CD4-positive, alpha-beta T cell treated with Interleukin-21 for 1 hour (primary cell): ENCODE measurements around the gene GLDN.

Source experiments
- DNase-seq: peaks from one replicate; pipeline ENCODE4 v3.0.0-alpha.2; 2020

GLDN gene

DNA sequence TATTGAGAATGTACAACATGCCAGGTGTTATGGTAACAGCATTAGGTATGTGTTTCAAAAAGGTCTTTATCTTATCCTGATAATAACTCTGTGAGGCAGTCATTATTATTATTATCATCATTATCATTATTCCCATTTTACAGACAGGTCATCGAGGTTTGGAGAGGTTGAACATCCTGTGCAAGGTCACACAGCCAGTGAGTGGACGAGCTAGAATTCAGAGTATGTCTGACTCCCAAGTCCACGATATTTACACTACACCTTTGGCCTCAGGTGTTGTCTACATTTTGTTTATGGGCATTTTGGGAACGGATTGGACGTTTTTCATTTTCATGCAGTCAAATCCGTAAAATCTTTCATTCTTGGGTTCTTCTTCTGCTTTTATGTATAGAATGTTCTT is 24.0 kb downstream of the GLDN start:
- no peak for DNase-seq

DNA sequence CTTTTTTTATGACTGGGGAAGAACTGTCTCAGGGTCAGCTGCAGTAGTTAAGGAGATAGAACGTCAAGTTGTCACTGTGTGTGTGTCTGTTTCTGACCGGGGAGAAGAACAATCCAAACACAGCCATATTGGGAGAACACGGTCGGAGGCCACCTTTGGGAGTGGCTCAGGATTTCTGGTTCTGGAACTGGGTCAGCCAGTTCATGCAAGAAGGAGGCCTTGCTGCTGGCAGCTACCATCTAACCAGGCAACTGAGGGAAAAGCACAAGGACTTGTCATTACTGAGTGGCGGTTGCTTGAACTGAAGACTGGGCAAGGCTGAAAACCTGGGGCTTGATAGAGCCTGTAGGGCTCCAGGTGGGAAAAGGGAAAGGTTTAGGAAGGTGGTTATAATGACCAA is 24.6 kb downstream of the GLDN start:
- DNase-seq = no peak

- no peak for DNase-seq
These were observed 25.5 kb downstream of the GLDN start for GRCh38 chr15:51366920-51367319.

DNA sequence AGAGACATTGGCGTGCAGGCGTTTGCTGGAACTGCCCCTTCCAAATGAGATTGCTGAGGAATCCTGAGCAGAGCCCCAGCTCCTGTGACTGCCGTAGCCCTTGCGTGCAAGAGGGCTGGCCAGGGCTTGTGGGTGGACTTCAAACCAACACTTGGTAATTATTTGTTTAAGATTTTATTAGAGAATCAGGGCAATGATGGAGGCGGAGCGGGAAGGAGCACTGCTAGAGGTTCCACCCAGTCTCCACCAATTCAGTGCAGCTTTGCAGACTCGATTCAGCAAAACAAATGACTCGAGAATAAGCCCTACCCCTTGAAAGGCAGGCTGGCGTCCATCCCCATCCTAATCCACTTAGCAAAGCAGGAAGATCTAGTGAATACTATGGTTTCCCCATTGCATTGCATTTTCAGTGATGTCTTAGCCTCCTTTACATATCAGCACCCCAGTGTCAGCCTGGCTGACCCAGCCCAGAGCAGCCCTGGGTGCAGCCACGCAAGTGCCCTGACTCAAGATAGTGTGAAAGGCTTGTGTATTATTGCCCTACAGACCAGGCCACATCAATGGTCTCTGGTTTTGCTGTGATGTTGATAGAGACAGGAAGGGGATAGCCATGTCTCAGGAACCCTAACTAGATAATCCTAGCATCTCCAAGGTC is 26.0 kb downstream of the GLDN start:
- DNase-seq = no peak

DNA sequence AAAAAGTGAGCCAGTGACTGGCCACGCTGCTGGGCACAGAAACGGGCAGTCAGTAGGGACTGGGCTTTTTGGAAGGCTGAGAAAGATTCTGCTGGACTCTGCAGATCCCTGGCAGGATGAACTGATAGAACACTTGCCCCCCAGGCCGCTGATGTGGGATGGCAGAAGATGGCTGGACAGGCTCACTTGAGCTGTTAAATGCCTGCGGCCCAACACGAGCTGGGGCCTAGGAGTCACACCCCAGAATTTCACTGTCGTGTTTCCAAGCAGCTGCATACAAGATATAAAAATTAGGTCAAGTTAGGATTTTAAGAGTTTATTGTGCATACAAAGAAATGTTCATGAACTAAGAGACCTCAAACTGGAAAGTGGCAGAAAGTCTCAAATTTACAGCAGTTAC is 26.9 kb downstream of the GLDN start:
- DNase-seq = no peak

DNA sequence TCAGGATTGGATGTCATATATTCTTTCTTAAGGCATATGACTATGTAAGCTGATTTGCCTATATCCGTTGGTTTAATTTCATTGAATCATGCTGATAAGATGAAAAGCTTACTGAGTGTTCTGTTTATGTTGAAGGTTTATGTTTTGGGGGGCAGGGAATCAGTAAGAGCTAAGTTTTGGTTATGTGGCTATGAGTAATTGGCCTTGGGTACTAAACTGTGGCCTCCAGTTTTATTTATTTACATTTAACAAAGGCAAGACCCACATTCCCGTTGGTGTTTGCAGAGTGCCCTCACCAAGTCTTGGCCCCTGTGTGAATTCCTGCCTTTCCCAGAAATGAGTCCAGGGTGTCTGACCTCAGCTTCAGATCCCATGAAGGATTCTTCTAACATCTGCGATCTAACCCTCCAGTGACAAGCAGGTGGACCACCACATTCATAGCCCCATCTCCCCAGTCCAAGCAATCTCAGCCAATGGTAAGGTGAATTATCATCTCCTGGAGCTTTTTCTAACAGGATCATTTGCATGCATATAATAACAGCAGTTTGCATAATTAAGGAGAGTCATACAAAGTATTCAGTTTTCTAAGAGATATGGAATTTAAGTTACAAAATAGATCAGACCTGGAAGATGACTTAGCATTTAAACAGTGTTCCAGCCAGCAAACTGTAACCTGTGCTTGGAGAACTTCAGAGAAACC is 27.4 kb downstream of the GLDN start:
- DNase-seq = no peak

- no peak for DNase-seq
These were observed 28.0 kb downstream of the GLDN start for GRCh38 chr15:51369451-51369761.

GRCh38 chr15:51371266-51371665 is 29.8 kb downstream of the GLDN start:
- DNase-seq = no peak

- no peak for DNase-seq
These were observed 32.7 kb downstream of the GLDN start for GRCh38 chr15:51374131-51374530.

GRCh38 chr15:51375966-51376640 is 34.6 kb downstream of the GLDN start:
- no peak for DNase-seq

GRCh38 chr15:51377038-51377786 is 35.8 kb downstream of the GLDN start:
- DNase-seq = no peak

DNA sequence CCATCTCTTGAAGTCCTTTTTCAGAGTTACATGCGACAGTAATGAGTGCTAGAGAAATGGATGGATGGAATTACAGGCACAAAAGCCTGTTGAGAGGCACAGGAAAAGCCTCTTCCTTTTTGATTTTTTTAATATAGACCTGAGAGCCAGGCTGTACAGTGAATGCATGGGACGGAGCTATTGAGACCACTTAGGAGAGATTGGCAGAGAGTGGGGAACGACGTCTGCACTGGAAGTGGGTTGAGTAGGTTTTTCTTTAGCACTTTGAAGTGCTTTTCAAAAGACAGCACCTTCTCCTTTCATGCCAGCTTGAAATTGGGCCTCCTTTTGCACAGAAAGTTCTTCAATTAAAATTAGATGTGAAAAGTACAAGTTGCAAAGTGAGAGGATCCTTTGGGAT is 37.0 kb downstream of the GLDN start:
- no peak for DNase-seq

DNA sequence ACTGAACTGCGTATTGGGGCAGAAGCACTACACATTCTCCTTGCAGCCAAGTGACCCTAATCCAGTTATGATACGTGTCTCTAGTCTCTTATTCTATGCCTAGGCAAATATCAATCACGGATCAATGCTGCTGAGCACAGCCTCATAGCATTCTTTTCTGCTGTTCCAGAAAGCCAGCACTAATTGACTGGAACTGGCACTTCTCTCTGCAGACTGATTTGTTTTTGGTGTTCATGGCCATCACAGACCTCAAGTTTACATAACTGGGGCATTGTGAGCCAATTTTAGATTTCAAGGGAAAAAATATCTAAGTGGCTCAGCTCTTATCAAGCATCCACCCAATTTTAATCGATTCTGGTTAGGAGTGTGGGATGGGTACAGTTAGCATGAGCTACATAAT is 37.9 kb downstream of the GLDN start:
- DNase-seq = no peak

- DNase-seq = peak; percentile 11
These were observed 39.7 kb downstream of the GLDN start for GRCh38 chr15:51380999-51381806.

GRCh38 chr15:51382787-51383186 is 41.3 kb downstream of the GLDN start:
- no peak for DNase-seq

DNA sequence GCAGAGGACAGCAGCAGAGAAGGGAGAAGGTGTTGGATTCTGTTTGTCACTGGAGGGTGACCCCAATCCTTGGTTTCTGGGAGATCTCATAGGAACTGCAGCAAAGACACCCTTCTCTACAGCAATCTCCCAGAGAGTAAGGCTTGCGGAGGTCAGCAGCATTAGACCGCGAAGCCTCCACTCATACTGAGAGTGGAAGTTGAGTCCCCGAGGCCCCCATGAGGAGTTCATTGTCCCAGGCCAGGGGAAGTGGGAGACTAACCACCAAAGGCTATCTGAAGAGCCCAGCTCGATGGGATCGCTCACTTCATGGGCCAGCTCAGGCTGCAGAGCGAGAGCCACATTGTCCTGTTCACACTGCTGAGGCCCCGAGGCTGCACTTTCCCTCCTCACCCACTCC is 44.6 kb downstream of the GLDN start:
- no peak for DNase-seq

DNA sequence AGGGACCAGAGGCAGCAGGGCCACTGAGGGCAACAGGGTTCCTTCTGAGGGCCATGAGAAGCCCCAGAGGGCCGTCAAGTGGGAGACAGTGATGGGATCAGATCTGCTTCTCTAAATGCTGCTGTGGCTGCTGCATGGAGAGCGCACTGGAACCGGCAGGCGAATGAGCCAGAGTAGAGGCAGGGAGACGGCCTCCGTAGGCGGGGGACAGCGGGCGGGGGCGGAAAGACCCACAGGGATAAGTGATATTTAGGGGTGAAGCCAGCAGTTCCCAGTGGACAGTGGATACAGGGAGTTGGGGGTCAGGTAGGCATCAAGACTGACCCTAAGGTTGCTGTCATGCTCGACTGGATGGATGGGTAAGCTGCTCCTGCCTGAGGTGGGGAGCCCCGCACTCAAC is 45.0 kb downstream of the GLDN start:
- DNase-seq = no peak

GRCh38 chr15:51386960-51387698 is 45.7 kb downstream of the GLDN start:
- no peak for DNase-seq

DNA sequence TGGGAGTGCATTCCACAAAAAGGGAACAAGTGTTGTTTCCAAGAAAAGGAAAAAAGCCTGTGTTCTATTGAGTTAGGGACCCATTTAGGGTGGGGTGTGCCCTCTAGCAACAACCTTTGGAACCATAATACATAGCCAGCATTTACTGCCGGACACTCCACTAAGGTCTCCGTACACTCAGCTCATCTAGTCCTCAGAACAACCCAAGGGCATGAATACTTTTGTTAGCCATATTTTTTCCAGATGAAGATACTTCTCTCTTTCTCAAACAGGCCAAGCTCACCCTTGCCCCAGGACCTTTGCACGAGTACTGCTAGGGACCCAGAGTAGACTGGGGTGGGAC is 46.2 kb downstream of the GLDN start:
- no peak for DNase-seq

DNA sequence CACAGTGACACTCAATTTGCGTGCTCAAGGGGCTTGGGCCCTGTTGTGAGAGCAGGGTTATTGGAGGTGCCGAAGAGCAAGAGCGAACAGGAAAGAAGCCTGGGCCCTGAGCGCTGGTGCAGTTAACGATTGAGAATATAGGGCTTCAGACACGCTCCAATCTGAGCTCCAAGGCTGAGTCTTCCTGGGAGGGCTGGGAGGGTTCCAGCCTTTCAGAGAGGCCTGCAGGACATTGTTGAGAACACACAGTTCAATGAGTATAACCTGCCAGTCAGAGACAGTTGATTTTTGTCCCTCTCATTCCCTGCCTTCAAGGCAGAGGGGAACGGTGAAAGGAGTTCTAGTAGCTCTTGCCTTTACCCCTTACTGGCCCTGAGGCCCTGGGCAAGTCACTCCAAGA is 47.3 kb downstream of the GLDN start:
- no peak for DNase-seq

DNA sequence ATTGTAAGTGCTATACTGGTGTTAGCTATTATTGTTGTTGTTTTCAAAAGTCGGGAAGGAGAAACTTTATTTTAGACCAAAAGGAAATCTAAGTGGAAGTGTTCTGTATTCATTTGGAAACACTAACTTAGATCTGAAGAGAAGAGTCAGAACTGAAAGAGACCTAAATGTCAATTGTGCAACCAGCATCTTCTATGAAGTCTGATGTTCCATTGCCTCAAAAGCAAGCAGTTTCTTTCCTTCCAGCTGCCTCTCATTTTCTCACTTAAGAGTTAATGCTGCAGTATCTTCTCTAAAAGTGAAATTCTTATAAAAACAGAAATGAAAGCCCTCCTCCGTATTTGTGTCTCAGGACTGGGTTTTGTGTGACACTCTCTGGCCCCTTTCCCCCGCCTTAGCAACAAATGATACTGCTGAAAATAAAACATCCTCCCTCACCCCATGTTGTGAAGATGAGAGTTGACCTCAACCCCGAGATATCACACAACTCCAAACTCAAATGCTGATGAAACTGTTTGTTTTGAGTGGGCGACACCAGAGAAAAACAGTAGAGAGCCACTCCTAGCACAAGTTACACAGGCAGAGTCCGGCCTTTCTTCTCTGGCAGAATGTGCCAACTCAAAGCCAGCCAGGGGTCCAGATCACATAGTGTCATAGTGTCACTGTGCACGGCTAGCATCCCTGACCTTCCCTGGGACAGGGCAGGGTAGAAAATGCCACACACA is 48.9 kb downstream of the GLDN start:
- no peak for DNase-seq

- no peak for DNase-seq
These were observed 49.5 kb downstream of the GLDN start for GRCh38 chr15:51390966-51391422.
